ENCODE data around the gene YIPF5. TPM values are rescaled to one million over a fixed set of nuclear protein-coding genes. Genes with fewer than 3 reads are reported as not detected.

Gene YIPF5
- total RNA-seq, 1 experiment from 2014 or later: 24.1 TPM

DNA sequence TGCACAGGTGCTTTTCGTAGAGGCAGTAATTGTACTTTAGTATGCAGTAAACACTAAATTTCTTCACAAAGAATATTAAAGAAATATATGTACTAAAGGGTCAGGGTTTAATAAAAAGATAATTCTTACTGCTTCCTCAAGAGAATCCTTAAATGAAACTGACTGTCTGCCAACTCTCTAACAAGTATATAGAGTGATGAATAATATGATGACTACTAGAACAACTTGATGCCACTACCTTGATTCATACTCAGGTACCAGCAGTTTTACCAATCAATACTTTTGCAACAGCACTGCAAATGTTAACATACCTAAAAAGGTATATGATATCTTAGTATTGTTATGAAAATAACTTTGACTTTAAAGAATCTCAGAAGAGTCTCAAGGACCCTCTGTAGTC, 3.8 kb downstream of the YIPF5 start:
- intact Hi-C loops (cut with micrococcal nuclease): no loop called here
- peaks cover 26% of the 10 kb centered on the region; the same call in 1 of the 2 replicates for H3K4me1 ChIP-seq (ENCODE audit: insufficient read depth, low read length)
- no peak overlapping the region for H3K4me3 ChIP-seq (ENCODE audit: low read length)
- peaks cover 32% of the 10 kb centered on the region for H3K36me3 ChIP-seq (ENCODE audit: low read depth, low read length)
- ChIA-PET POLR2A (ENCODE audit: unreplicated experiment) (no interaction called here), CTCF (no interaction called here)
- no peak overlapping the region for H3K27ac ChIP-seq (ENCODE audit: low read length)
- ATAC-seq: no peak
- no peaks in the 10 kb centered on the region for H3K9me2 ChIP-seq (replicated peaks; ENCODE audit: low read length)
- H3K79me2 ChIP-seq (ENCODE audit: low read length): peaks cover 39% of the 10 kb centered on the region
- H3K4me2 ChIP-seq (ENCODE audit: low read length): no peak overlapping the region
- no TSS peak for BruUV-seq (replicated peaks)
- no peaks in the 10 kb centered on the region for H3K27me3 ChIP-seq (ENCODE audit: low read length)
- TF ChIP-seq, protein P1, sequence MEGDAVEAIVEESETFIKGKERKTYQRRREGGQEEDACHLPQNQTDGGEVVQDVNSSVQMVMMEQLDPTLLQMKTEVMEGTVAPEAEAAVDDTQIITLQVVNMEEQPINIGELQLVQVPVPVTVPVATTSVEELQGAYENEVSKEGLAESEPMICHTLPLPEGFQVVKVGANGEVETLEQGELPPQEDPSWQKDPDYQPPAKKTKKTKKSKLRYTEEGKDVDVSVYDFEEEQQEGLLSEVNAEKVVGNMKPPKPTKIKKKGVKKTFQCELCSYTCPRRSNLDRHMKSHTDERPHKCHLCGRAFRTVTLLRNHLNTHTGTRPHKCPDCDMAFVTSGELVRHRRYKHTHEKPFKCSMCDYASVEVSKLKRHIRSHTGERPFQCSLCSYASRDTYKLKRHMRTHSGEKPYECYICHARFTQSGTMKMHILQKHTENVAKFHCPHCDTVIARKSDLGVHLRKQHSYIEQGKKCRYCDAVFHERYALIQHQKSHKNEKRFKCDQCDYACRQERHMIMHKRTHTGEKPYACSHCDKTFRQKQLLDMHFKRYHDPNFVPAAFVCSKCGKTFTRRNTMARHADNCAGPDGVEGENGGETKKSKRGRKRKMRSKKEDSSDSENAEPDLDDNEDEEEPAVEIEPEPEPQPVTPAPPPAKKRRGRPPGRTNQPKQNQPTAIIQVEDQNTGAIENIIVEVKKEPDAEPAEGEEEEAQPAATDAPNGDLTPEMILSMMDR (conservative IDR thresholded peaks at IDR 0.05; ENCODE audit: low read depth, low read length): no peak
- TF ChIP-seq EZH2 (IDR thresholded peaks at IDR 0.05; ENCODE audit: low read length, unreplicated experiment): no peak
- no peak for TF ChIP-seq EZH2phosphoT487 (IDR thresholded peaks at IDR 0.05; ENCODE audit: borderline replicate concordance, low read length)
- DNase-seq: no peak
- no peaks in the 10 kb centered on the region for H3F3A ChIP-seq (ENCODE audit: low read length, unreplicated experiment)
- no peak overlapping the region for H2AFZ ChIP-seq (ENCODE audit: low read length)
- no peaks in the 10 kb centered on the region for H4K20me1 ChIP-seq (ENCODE audit: low read length)
- H3K9me3 ChIP-seq (ENCODE audit: low read length): no peaks in the 10 kb centered on the region
- no peak overlapping the region for H3K9ac ChIP-seq (ENCODE audit: low read length)

GRCh38 chr5:144162686-144163085, 7.8 kb downstream of the YIPF5 start:
- no peaks in the 10 kb centered on the region for H3K27me3 ChIP-seq (ENCODE audit: low read length)
- H2AFZ ChIP-seq (ENCODE audit: low read length): no peak overlapping the region
- ChIA-PET POLR2A (ENCODE audit: unreplicated experiment) (no interaction called here), CTCF (no interaction called here)
- peaks cover 12% of the 10 kb centered on the region for H3K79me2 ChIP-seq (ENCODE audit: low read length)
- no peak overlapping the region for H3K9ac ChIP-seq (ENCODE audit: low read length)
- H4K20me1 ChIP-seq (ENCODE audit: low read length): no peaks in the 10 kb centered on the region
- ATAC-seq (no peak), DNase-seq (no peak)
- no peak overlapping the region for H3K4me2 ChIP-seq (ENCODE audit: low read length)
- BruUV-seq (replicated peaks): no TSS peak
- intact Hi-C loops (cut with micrococcal nuclease): no loop called here
- peaks cover 28% of the 10 kb centered on the region for H3K36me3 ChIP-seq (ENCODE audit: low read depth, low read length)
- H3K9me2 ChIP-seq (replicated peaks; ENCODE audit: low read length): no peaks in the 10 kb centered on the region
- H3K4me3 ChIP-seq (ENCODE audit: low read length): no peak overlapping the region
- H3K27ac ChIP-seq (ENCODE audit: low read length): no peak overlapping the region
- H3F3A ChIP-seq (ENCODE audit: low read length, unreplicated experiment): no peaks in the 10 kb centered on the region
- no peaks in the 10 kb centered on the region for H3K9me3 ChIP-seq (ENCODE audit: low read length)
- H3K4me1 ChIP-seq (ENCODE audit: insufficient read depth, low read length): peaks cover 5% of the 10 kb centered on the region; the same call in 1 of the 2 replicates
- no peak for TF ChIP-seq EZH2 (IDR thresholded peaks at IDR 0.05; ENCODE audit: low read length, unreplicated experiment)
- TF ChIP-seq, protein P1 (conservative IDR thresholded peaks at IDR 0.05; ENCODE audit: low read depth, low read length): no peak
- no peak for TF ChIP-seq EZH2phosphoT487 (IDR thresholded peaks at IDR 0.05; ENCODE audit: borderline replicate concordance, low read length)

DNA sequence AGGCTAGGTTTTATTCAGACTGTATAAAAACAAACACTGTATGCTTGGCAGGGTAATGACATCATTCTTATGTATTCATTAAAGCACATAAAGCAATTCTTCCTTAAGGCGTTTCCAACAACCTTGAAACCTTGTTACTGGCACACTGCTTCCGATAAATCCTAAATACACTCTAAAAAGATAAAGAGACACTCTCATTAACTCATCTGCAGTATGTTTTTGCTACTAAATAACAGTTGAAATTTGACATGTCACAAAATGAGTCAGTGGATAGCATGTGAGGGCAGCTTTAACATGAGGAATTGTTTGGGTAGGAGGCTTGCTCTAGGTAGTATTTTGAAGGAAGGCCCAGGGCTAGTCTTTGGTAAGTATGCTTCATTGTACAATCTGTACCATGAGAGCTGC, 13.7 kb downstream of the YIPF5 start:
- Histone ChIP-seq H3K4me1 (ENCODE audit: insufficient read depth, low read length) (no peaks in the 10 kb centered on the region), H3K4me3 (ENCODE audit: low read length) (no peak overlapping the region), H3K79me2 (ENCODE audit: low read length) (no peaks in the 10 kb centered on the region), H3K9me3 (ENCODE audit: low read length) (no peaks in the 10 kb centered on the region), H3K9ac (ENCODE audit: low read length) (no peak overlapping the region), H3K4me2 (ENCODE audit: low read length) (no peak overlapping the region), H2AFZ (ENCODE audit: low read length) (no peak overlapping the region), H3K27me3 (ENCODE audit: low read length) (no peaks in the 10 kb centered on the region), H4K20me1 (ENCODE audit: low read length) (no peaks in the 10 kb centered on the region), H3K9me2 (replicated peaks; ENCODE audit: low read length) (no peaks in the 10 kb centered on the region), H3F3A (ENCODE audit: low read length, unreplicated experiment) (no peaks in the 10 kb centered on the region), H3K36me3 (ENCODE audit: low read depth, low read length) (peaks cover 4% of the 10 kb centered on the region), H3K27ac (ENCODE audit: low read length) (no peak overlapping the region)
- ChIA-PET POLR2A (ENCODE audit: unreplicated experiment) (no interaction called here), CTCF (no interaction called here)
- TF ChIP-seq, protein P1 (conservative IDR thresholded peaks at IDR 0.05; ENCODE audit: low read depth, low read length): no peak
- no peak for TF ChIP-seq EZH2 (IDR thresholded peaks at IDR 0.05; ENCODE audit: low read length, unreplicated experiment)
- no peak for TF ChIP-seq EZH2phosphoT487 (IDR thresholded peaks at IDR 0.05; ENCODE audit: borderline replicate concordance, low read length)
- DNase-seq (no peak), ATAC-seq (peak; percentile 22; the same call in 1 of the 2 replicates)
- intact Hi-C loops (cut with micrococcal nuclease): no loop called here
- BruUV-seq (replicated peaks): no TSS peak

Measured in PC-3 (cell line).